Lower lobe of right lung (tissue), 2 donors: ENCODE results near the gene CASS4. TPM values are rescaled to one million over a fixed set of nuclear protein-coding genes. Genes with fewer than 3 reads are reported as not detected.
A peak's percentile ranks its signal among the peaks of the same experiment; 100 is the strongest.

Experiments
- ATAC-seq, 2 donors: fragments of 200-7000 bp; cut with Tn5 transposase; one replicate each; pipeline ENCODE4 v1.9.1; 2020 to 2022; ENCODE audit warnings: mild to moderate bottlenecking in 2 of 2, moderate library complexity in 2 of 2
- DNase-seq: peaks from one replicate; pipeline ENCODE4 v3.0.0-alpha.2; 2020
- H3K27ac ChIP-seq: fragments of 200-600 bp; one replicate; pipeline ENCODE4 v1.8.0; 2022
- H3K27me3 ChIP-seq: fragments of 200-600 bp; one replicate; pipeline ENCODE4 v1.8.0; 2022; ENCODE audit warnings: low read depth
- H3K36me3 ChIP-seq: fragments of 200-600 bp; one replicate; pipeline ENCODE4 v1.8.0; 2022; ENCODE audit warnings: mild to moderate bottlenecking
- H3K4me1 ChIP-seq: fragments of 200-600 bp; one replicate; pipeline ENCODE4 v1.8.0; 2022
- H3K4me3 ChIP-seq: fragments of 200-600 bp; one replicate; pipeline ENCODE4 v1.8.0; 2022; ENCODE audit warnings: mild to moderate bottlenecking
- H3K9me3 ChIP-seq: fragments of 200-600 bp; one replicate; pipeline ENCODE4 v1.8.0; 2022
- CTCF ChIP-seq: fragments of 200-600 bp; IDR thresholded peaks from one replicate; pipeline ENCODE4 v1.8.0; 2022; ENCODE audit warnings: antibody characterized with exemption, mild to moderate bottlenecking
- intact Hi-C: fragments of 100-400 bp; cut with DNase I; formaldehyde crosslinking; loops from one replicate; pipeline ENCODE4 v1.11.0; 2022
- total RNA-seq: library from RNA; stranded (reverse); fragmentation: NEBNext Ultra II Directional; extraction: Animal tissue kit (Norgen Biotek cat#: 25700); gene quantifications from one replicate; pipeline ENCODE4 v1.2.1, GENCODE V29; 2021
- donor health status: DM: no; HTN: yes; CAD: no; lungs with severe emphysema.

The CASS4 gene
- total RNA-seq, 1 donor from 2014 or later = 23.9 TPM

- TF ChIP-seq CTCF = no peak
- Histone ChIP-seq H3K36me3 (peaks cover 92% of the 10 kb centered on the region), H3K27me3 (no peaks in the 10 kb centered on the region), H3K4me1 (no peaks in the 10 kb centered on the region), H3K27ac (no peak overlapping the region), H3K4me3 (no peak overlapping the region), H3K9me3 (no peaks in the 10 kb centered on the region)
- no peak for DNase-seq
- intact Hi-C loops = no loop called here
- no peak for ATAC-seq
These were observed 76.5 kb downstream of the CASS4 start for GRCh38 chr20:56488566-56488965.

GRCh38 chr20:56501116-56501515, 89.1 kb downstream of the CASS4 start:
- no peaks in the 10 kb centered on the region for H3K27me3 ChIP-seq
- H3K4me1 ChIP-seq = no peaks in the 10 kb centered on the region
- TF ChIP-seq CTCF = no peak
- H3K27ac ChIP-seq = no peak overlapping the region
- intact Hi-C loops = no loop called here
- DNase-seq (no peak), ATAC-seq (no peak)
- H3K36me3 ChIP-seq = peaks cover 22% of the 10 kb centered on the region
- H3K4me3 ChIP-seq = no peak overlapping the region
- peaks cover 7% of the 10 kb centered on the region for H3K9me3 ChIP-seq

GRCh38 chr20:56503916-56504315, 91.9 kb downstream of the CASS4 start:
- no peak for ATAC-seq
- Histone ChIP-seq H3K36me3 (no peaks in the 10 kb centered on the region), H3K4me1 (no peaks in the 10 kb centered on the region), H3K9me3 (no peaks in the 10 kb centered on the region), H3K4me3 (no peak overlapping the region), H3K27me3 (no peaks in the 10 kb centered on the region), H3K27ac (no peak overlapping the region)
- intact Hi-C loops = no loop called here
- DNase-seq = no peak
- TF ChIP-seq CTCF = no peak

GRCh38 chr20:56504373-56505005, 92.4 kb downstream of the CASS4 start:
- intact Hi-C loops = no loop called here
- DNase-seq = no peak
- no peaks in the 10 kb centered on the region for H3K27me3 ChIP-seq
- H3K27ac ChIP-seq = no peak overlapping the region
- peak in 1 of 2 donors; percentile 51 for ATAC-seq
- no peak overlapping the region for H3K4me3 ChIP-seq
- TF ChIP-seq CTCF = peak; percentile 38
- no peaks in the 10 kb centered on the region for H3K9me3 ChIP-seq
- H3K36me3 ChIP-seq = no peaks in the 10 kb centered on the region
- no peaks in the 10 kb centered on the region for H3K4me1 ChIP-seq

GRCh38 chr20:56506103-56506502, 94.0 kb downstream of the CASS4 start:
- Histone ChIP-seq H3K9me3 (no peaks in the 10 kb centered on the region), H3K27ac (no peak overlapping the region), H3K4me3 (no peak overlapping the region), H3K36me3 (no peaks in the 10 kb centered on the region), H3K4me1 (no peaks in the 10 kb centered on the region), H3K27me3 (no peaks in the 10 kb centered on the region)
- DNase-seq (no peak), ATAC-seq (no peak)
- no peak for TF ChIP-seq CTCF
- intact Hi-C loops = no loop called here

Other genes with a start within 250 kb of the CASS4 start
- not detected for gene MC3R, start 163.5 kb upstream of the CASS4 start, total RNA-seq
- 36.4 TPM for gene FAM210B, start 53.3 kb upstream of the CASS4 start, total RNA-seq
- 2.5 TPM for gene AURKA, start 20.0 kb upstream of the CASS4 start, total RNA-seq
- gene CSTF1, start 19.6 kb upstream of the CASS4 start, total RNA-seq = 24.4 TPM
- 68.6 TPM for gene RTF2, start 56.4 kb downstream of the CASS4 start, total RNA-seq
- 0.71 TPM for gene FAM209A, start 112.5 kb downstream of the CASS4 start, total RNA-seq
- 0.59 TPM for gene FAM209B, start 121.0 kb downstream of the CASS4 start, total RNA-seq
- 4.2 TPM for gene TFAP2C, start 217.0 kb downstream of the CASS4 start, total RNA-seq